ENCODE results near the gene TADA1.

- TF ChIP-seq CTCF (IDR thresholded peaks at IDR 0.05) (no peak), GABPB1 (CRISPR knock-in tag; IDR thresholded peaks at IDR 0.05) (no peak)
Measured at GRCh38 chr1:166889776-166890175, 13.7 kb upstream of the TADA1 start.
